ENCODE measurements around the gene GCK. TPM values are rescaled to one million over a fixed set of nuclear protein-coding genes. Genes with fewer than 3 reads are reported as not detected.

GCK gene
- total RNA-seq, 1 donor from 2014 or later, result 2.7 TPM

- Histone ChIP-seq H3K4me3 (no peak overlapping the region), H3K9me3 (no peaks in the 10 kb centered on the region), H3K27ac (no peak overlapping the region), H3K36me3 (no peaks in the 10 kb centered on the region), H3K4me1 (no peaks in the 10 kb centered on the region), H3K27me3 (no peaks in the 10 kb centered on the region)
- no peak for DNase-seq (ENCODE audit: low spot score in 2 of 2)
- intact Hi-C loops (cut with DNase I), result loop anchor here (2.0 kb wide), 1 partner anchor 177 kb away; no protein-coding TSS in a partner anchor
- no peak for TF ChIP-seq CTCF (IDR thresholded peaks at IDR 0.05)
Measured at GRCh38 chr7:44197474-44197873, 8.2 kb upstream of the GCK start.

GRCh38 chr7:44196450-44196872, 7.2 kb upstream of the GCK start:
- intact Hi-C loops (cut with DNase I), result loop anchor here (2.0 kb wide), 1 partner anchor 176 kb away; no protein-coding TSS in a partner anchor
- TF ChIP-seq CTCF (IDR thresholded peaks at IDR 0.05), result peak; percentile 49 to 64 (median 50)
- Histone ChIP-seq H3K36me3 (no peaks in the 10 kb centered on the region), H3K27ac (no peak overlapping the region), H3K4me1 (no peaks in the 10 kb centered on the region), H3K27me3 (no peaks in the 10 kb centered on the region), H3K9me3 (no peaks in the 10 kb centered on the region), H3K4me3 (no peak overlapping the region)
- DNase-seq (ENCODE audit: low spot score in 2 of 2), result no peak

GRCh38 chr7:44195889-44196288, 6.7 kb upstream of the GCK start:
- Histone ChIP-seq H3K27ac (no peak overlapping the region), H3K9me3 (no peaks in the 10 kb centered on the region), H3K27me3 (no peaks in the 10 kb centered on the region), H3K36me3 (no peaks in the 10 kb centered on the region), H3K4me1 (no peaks in the 10 kb centered on the region), H3K4me3 (no peak overlapping the region)
- DNase-seq (ENCODE audit: low spot score in 2 of 2), result no peak
- intact Hi-C loops (cut with DNase I), result loop anchor here (2.0 kb wide), 1 partner anchor 175 kb away; no protein-coding TSS in a partner anchor
- TF ChIP-seq CTCF (IDR thresholded peaks at IDR 0.05), result no peak

- intact Hi-C loops (cut with DNase I), result no loop called here
- no peak overlapping the region for H3K4me3 ChIP-seq
- H3K27me3 ChIP-seq, result no peaks in the 10 kb centered on the region
- DNase-seq (ENCODE audit: low spot score in 2 of 2), result peak in 1 of 2 donors; percentile 49
- no peaks in the 10 kb centered on the region for H3K4me1 ChIP-seq
- no peak overlapping the region for H3K27ac ChIP-seq
- no peak for TF ChIP-seq CTCF (IDR thresholded peaks at IDR 0.05)
- no peaks in the 10 kb centered on the region for H3K9me3 ChIP-seq
- H3K36me3 ChIP-seq, result no peaks in the 10 kb centered on the region
Measured at GRCh38 chr7:44194562-44195145, 5.4 kb upstream of the GCK start.

GRCh38 chr7:44194069-44194468, 4.8 kb upstream of the GCK start:
- Histone ChIP-seq H3K9me3 (no peaks in the 10 kb centered on the region), H3K27ac (no peak overlapping the region), H3K4me3 (no peak overlapping the region), H3K36me3 (no peaks in the 10 kb centered on the region), H3K27me3 (no peaks in the 10 kb centered on the region), H3K4me1 (no peaks in the 10 kb centered on the region)
- TF ChIP-seq CTCF (IDR thresholded peaks at IDR 0.05), result no peak
- intact Hi-C loops (cut with DNase I), result no loop called here
- peak in 1 of 2 donors; percentile 51 for DNase-seq (ENCODE audit: low spot score in 2 of 2)
